ENCODE data around the gene SEC31B.

The SEC31B gene, protein sequence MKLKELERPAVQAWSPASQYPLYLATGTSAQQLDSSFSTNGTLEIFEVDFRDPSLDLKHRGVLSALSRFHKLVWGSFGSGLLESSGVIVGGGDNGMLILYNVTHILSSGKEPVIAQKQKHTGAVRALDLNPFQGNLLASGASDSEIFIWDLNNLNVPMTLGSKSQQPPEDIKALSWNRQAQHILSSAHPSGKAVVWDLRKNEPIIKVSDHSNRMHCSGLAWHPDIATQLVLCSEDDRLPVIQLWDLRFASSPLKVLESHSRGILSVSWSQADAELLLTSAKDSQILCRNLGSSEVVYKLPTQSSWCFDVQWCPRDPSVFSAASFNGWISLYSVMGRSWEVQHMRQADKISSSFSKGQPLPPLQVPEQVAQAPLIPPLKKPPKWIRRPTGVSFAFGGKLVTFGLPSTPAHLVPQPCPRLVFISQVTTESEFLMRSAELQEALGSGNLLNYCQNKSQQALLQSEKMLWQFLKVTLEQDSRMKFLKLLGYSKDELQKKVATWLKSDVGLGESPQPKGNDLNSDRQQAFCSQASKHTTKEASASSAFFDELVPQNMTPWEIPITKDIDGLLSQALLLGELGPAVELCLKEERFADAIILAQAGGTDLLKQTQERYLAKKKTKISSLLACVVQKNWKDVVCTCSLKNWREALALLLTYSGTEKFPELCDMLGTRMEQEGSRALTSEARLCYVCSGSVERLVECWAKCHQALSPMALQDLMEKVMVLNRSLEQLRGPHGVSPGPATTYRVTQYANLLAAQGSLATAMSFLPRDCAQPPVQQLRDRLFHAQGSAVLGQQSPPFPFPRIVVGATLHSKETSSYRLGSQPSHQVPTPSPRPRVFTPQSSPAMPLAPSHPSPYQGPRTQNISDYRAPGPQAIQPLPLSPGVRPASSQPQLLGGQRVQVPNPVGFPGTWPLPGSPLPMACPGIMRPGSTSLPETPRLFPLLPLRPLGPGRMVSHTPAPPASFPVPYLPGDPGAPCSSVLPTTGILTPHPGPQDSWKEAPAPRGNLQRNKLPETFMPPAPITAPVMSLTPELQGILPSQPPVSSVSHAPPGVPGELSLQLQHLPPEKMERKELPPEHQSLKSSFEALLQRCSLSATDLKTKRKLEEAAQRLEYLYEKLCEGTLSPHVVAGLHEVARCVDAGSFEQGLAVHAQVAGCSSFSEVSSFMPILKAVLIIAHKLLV

DNA sequence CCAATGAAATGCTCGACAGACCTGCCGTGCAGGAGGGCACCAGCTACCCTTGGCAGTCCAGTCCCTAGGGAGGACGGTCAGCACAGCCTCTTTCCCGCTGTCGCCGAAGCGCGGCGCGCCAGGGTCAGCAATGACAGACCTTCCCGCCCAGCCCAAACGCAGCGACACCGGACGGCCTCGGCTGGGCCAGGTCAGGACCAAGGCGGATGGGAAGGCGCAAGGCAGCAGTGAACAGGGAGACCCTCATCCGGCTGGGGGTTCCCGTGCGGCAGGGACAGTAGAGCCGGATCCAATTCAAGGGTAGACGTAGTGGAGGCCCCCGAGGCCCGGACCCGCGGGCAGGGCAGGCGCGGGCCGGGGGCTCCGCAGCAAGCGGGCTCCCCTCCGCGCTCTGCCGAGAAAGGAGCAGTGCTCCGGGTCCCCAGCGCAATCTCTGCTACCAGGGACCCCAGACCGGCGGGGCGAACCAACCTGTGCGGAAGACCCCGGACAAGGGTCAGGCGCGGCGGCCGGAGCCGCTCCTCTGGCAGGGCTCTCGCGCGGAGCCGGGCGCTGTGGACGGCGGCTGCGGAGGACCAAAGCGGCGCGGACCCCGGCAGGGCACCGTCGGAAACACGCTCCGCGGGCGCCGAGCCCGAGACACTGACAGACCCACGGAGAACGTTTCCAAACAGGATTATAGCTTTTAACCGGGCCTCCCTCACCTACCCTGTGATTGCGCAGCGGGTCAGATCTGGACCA lies at the start of gene SEC31B:
Gene SEC31B, minus strand, starts transcription at position 551 of the 741 bp plus-strand sequence. CDS start 2,909 bp downstream, outside the sequence.
- Histone ChIP-seq H3K9ac (ENCODE audit: low read depth, low read length) (no peak within 1 kb of the TSS), H3K9me3 (ENCODE audit: control insufficient read depth, insufficient read depth, low read length) (no peaks in the 10 kb centered on the region), H3K27ac (ENCODE audit: low read depth, low read length) (no peak within 1 kb of the TSS), H3K36me3 (ENCODE audit: control insufficient read depth, insufficient read depth, low read length) (peaks cover 19% of the 10 kb centered on the region), H3K4me3 (ENCODE audit: low read depth, low read length) (peak within 1 kb of the TSS; percentile 67), H3K27me3 (ENCODE audit: control insufficient read depth, insufficient read depth, low read length) (peaks cover 34% of the 10 kb centered on the region), H3K4me1 (ENCODE audit: control insufficient read depth, insufficient read depth, low read length) (peaks cover 3% of the 10 kb centered on the region; the same call in 1 of the 2 replicates)

DNA sequence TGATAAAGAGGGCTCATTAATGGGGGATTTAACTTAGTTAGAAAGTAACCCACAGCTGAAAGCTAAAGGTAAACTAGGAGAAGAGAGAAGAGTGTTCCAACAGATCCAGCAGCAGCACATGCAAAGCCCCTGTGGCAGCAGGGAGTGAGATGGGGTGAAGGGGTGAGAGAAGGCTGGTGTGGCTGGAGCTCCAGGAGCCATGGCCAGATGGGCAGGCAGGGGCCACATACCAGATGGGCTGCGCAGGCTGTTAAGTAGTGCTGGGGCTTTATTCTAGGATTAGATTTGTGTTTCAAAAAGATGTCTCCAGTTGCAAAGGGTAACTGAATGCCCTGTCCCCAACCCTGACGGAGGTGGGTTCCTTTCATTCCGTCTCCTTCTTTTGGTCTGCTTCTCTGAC lies 49.3 kb upstream of the SEC31B start:
- 0 out of 2 replicates have a peak, but pooled peaks cover 6% of the 10 kb centered on the region for H3K4me1 ChIP-seq (ENCODE audit: control insufficient read depth, insufficient read depth, low read length)
- H3K27ac ChIP-seq (ENCODE audit: low read depth, low read length): no peak overlapping the region
- peaks cover 29% of the 10 kb centered on the region for H3K27me3 ChIP-seq (ENCODE audit: control insufficient read depth, insufficient read depth, low read length)
- H3K4me3 ChIP-seq (ENCODE audit: low read depth, low read length): no peak overlapping the region
- no peak overlapping the region for H3K9ac ChIP-seq (ENCODE audit: low read depth, low read length)
- H3K9me3 ChIP-seq (ENCODE audit: control insufficient read depth, insufficient read depth, low read length): no peaks in the 10 kb centered on the region
- H3K36me3 ChIP-seq (ENCODE audit: control insufficient read depth, insufficient read depth, low read length): no peaks in the 10 kb centered on the region

DNA sequence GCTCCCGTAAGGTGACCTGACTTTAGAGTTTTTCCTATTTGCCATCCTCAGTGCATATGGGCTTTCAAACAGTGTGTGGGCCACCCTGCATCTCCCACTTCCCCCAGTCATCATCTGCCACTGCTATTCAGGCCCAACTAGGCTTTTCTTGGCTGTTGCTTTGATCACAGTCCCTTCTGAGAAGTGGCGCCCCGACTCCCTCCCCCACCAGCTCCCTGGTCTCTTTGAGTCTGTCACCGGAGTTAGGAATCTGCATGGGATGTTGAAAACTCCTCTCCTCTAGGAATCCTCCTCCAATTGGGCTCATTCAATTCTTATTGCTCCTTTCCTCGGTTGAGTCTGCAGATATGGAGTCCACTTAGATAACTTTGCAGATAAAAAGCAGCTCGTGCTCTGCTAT lies 48.2 kb upstream of the SEC31B start:
- Histone ChIP-seq H3K27me3 (ENCODE audit: control insufficient read depth, insufficient read depth, low read length) (peaks cover 37% of the 10 kb centered on the region), H3K36me3 (ENCODE audit: control insufficient read depth, insufficient read depth, low read length) (no peaks in the 10 kb centered on the region)

DNA sequence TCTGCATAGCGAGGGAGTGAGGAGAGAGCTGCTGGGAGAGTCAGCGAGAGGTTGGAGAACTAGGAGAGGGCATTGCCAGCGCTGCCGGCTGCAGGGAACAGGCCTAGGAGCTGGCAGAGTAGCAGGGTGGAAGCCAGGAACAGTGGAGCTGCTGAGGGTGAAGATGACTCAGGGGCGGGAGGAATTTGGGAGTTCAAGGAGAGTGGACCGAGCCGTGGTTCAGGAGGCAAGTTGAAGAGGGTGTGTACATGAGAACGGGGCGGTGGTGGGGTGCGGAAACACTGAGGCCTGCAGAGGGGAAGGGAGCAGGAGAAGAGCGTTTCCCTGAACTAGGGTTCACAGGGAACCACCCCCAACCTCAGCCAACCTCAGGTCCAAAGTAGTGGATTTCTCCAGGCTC lies 47.6 kb upstream of the SEC31B start:
- no peak overlapping the region for H3K27ac ChIP-seq (ENCODE audit: low read depth, low read length)
- H3K9me3 ChIP-seq (ENCODE audit: control insufficient read depth, insufficient read depth, low read length): no peaks in the 10 kb centered on the region
- no peak overlapping the region for H3K9ac ChIP-seq (ENCODE audit: low read depth, low read length)
- H3K27me3 ChIP-seq (ENCODE audit: control insufficient read depth, insufficient read depth, low read length): peaks cover 43% of the 10 kb centered on the region
- H3K36me3 ChIP-seq (ENCODE audit: control insufficient read depth, insufficient read depth, low read length): no peaks in the 10 kb centered on the region
- H3K4me3 ChIP-seq (ENCODE audit: low read depth, low read length): no peak overlapping the region
- H3K4me1 ChIP-seq (ENCODE audit: control insufficient read depth, insufficient read depth, low read length): 0 out of 2 replicates have a peak, but pooled peaks cover 6% of the 10 kb centered on the region

More for the DNA sequence above, 48.2 kb upstream of the SEC31B start:
- no peak overlapping the region for H3K27ac ChIP-seq (ENCODE audit: low read depth, low read length)
- H3K9me3 ChIP-seq (ENCODE audit: control insufficient read depth, insufficient read depth, low read length): no peaks in the 10 kb centered on the region
- H3K4me3 ChIP-seq (ENCODE audit: low read depth, low read length): no peak overlapping the region
- H3K4me1 ChIP-seq (ENCODE audit: control insufficient read depth, insufficient read depth, low read length): 0 out of 2 replicates have a peak, but pooled peaks cover 6% of the 10 kb centered on the region
- H3K9ac ChIP-seq (ENCODE audit: low read depth, low read length): no peak overlapping the region

DNA sequence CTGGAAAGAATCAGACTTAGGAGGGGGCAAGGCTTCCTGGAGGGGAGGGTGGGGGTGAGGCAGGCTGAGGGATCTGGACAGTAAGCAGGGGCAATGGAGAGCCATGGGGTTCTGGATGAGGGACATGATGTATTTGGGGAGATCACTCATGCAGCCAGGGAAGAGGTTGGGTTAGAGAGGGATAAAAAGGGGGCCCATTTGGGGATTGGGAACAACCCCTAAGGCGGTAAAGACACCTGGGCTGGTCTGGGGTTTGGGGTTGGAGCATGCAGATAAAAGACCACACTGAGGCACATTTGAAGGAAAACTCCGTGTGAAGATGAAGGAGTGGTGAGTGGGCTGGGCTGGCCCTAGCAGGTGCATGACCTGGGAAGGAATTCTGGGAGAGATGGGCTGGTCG lies 46.9 kb upstream of the SEC31B start:
- Histone ChIP-seq H3K9me3 (ENCODE audit: control insufficient read depth, insufficient read depth, low read length) (no peaks in the 10 kb centered on the region), H3K4me1 (ENCODE audit: control insufficient read depth, insufficient read depth, low read length) (0 out of 2 replicates have a peak, but pooled peaks cover 6% of the 10 kb centered on the region), H3K4me3 (ENCODE audit: low read depth, low read length) (no peak overlapping the region), H3K9ac (ENCODE audit: low read depth, low read length) (no peak overlapping the region), H3K27ac (ENCODE audit: low read depth, low read length) (no peak overlapping the region), H3K27me3 (ENCODE audit: control insufficient read depth, insufficient read depth, low read length) (peaks cover 48% of the 10 kb centered on the region), H3K36me3 (ENCODE audit: control insufficient read depth, insufficient read depth, low read length) (no peaks in the 10 kb centered on the region)

DNA sequence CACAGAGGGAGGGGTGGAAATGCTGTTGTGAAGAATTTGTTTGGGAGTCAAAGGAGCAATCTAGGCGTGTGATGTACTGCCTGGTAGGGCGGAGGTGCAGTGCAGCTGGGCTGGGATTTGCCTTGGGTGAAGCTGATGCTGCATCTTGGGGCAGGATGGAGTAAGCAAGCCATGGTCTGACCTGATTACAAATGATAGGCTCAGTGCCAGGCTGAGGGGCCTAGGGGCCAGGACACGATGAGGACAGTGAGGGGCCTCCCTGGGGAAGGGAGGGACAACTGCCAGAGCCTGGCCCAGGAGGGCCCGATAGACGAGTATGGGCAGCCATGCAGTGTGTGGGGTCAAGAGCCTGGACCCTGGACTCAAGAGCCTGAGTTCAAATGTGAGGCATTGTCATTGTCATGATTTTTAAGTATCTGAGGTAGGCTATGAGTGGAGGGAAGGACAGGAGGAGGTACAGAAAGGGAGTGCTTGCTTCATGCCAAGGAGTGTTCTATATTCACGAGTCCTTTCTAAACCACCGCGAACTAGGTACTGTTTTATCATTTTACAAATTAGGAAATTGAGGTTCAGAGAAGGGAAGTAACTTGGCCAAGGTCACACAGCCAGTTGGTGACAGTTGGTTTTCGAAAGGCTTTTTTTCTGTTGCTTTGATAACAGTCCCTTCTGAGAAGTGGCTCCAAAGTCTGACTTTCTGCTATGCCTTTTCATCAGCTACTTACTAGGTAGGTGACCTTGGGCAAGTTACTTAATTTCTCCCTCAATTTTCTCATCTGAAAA lies 45.7 kb upstream of the SEC31B start:
- Histone ChIP-seq H3K9me3 (ENCODE audit: control insufficient read depth, insufficient read depth, low read length) (no peaks in the 10 kb centered on the region), H3K36me3 (ENCODE audit: control insufficient read depth, insufficient read depth, low read length) (no peaks in the 10 kb centered on the region), H3K27me3 (ENCODE audit: control insufficient read depth, insufficient read depth, low read length) (peaks cover 48% of the 10 kb centered on the region), H3K4me1 (ENCODE audit: control insufficient read depth, insufficient read depth, low read length) (0 out of 2 replicates have a peak, but pooled peaks cover 5% of the 10 kb centered on the region), H3K4me3 (ENCODE audit: low read depth, low read length) (no peak overlapping the region), H3K27ac (ENCODE audit: low read depth, low read length) (no peak overlapping the region), H3K9ac (ENCODE audit: low read depth, low read length) (no peak overlapping the region)

DNA sequence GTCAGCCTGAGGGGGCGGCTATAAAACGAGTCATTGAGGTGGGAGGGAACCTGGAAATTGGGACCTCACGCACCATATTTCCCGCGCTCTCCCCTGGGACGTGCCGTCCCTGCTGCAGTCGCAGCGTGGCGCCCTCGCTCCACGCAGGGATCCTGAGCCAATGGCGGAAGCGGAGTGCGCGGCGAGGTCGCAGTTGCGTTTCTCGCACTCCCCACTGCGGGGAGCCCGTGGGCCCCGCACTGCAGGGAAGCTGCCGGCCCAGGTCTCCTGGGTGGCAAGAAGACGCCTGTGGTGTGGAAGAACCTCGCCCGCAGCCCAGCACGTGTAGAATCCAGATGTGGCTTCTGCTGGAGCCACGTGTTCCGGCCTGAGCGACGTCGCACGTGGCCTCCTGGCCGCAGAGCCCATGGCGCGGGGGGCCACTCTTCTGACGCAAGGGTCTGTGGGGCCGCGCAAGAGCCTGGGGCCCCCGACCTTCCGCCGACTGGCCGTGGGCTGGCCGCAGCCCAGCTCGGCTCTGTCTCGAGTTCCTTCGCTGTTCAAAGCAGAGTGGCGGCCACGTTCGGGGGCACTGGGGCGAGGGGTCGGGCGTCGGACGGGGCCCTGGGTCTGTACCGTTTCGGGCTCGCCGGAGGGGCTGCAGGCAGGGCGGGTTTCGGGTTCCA lies 42.5 kb upstream of the SEC31B start:
- Histone ChIP-seq H3K9me3 (ENCODE audit: control insufficient read depth, insufficient read depth, low read length) (no peaks in the 10 kb centered on the region), H3K36me3 (ENCODE audit: control insufficient read depth, insufficient read depth, low read length) (no peaks in the 10 kb centered on the region), H3K27me3 (ENCODE audit: control insufficient read depth, insufficient read depth, low read length) (peaks cover 27% of the 10 kb centered on the region), H3K4me3 (ENCODE audit: low read depth, low read length) (no peak overlapping the region), H3K27ac (ENCODE audit: low read depth, low read length) (no peak overlapping the region), H3K9ac (ENCODE audit: low read depth, low read length) (no peak overlapping the region), H3K4me1 (ENCODE audit: control insufficient read depth, insufficient read depth, low read length) (no peaks in the 10 kb centered on the region)

DNA sequence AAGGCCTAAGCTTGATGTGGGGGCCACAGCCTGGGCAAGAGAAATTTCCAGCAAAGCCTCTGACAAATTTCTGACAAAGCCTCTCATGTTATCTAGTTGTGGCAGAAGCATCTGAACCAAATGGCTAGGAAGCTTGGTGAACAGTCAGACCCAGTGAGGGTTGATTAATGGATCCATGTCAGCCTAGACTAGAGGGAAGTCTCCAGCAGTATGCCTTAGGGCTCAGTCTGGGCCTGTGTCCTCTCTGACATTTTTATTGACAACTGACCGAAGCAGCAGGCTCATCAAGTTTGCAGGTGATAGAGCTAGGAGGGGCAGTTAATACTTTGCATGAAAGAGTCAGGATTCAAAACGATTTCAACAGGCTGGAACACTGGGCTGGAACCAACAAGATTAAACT lies 41.3 kb upstream of the SEC31B start:
- Histone ChIP-seq H3K36me3 (ENCODE audit: control insufficient read depth, insufficient read depth, low read length) (peaks cover 7% of the 10 kb centered on the region; the same call in 1 of the 2 replicates), H3K4me1 (ENCODE audit: control insufficient read depth, insufficient read depth, low read length) (no peaks in the 10 kb centered on the region), H3K4me3 (ENCODE audit: low read depth, low read length) (no peak overlapping the region), H3K27me3 (ENCODE audit: control insufficient read depth, insufficient read depth, low read length) (peaks cover 22% of the 10 kb centered on the region), H3K9ac (ENCODE audit: low read depth, low read length) (no peak overlapping the region), H3K9me3 (ENCODE audit: control insufficient read depth, insufficient read depth, low read length) (no peaks in the 10 kb centered on the region), H3K27ac (ENCODE audit: low read depth, low read length) (no peak overlapping the region)

DNA sequence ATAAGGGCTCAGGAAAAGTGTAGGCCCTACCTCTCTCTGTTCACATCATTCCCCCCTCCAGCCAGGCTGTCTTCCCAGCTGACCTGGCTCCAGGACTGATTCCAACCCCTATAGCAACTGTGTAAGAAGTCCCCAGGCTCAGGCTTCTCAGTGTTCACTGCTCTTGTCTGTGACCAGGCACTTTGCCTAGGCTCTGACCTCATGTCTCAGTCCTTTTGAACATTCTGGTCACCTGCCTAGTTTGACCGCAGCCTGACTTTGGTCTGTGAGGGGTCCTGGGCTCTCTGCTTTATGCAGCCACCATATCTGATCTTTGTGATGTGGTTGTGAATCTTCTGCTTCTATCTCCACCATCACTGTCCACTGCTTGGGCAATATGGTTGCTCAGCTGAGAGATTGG lies 40.6 kb upstream of the SEC31B start:
- H3K4me1 ChIP-seq (ENCODE audit: control insufficient read depth, insufficient read depth, low read length): no peaks in the 10 kb centered on the region
- no peaks in the 10 kb centered on the region for H3K9me3 ChIP-seq (ENCODE audit: control insufficient read depth, insufficient read depth, low read length)
- peaks cover 9% of the 10 kb centered on the region; the same call in 1 of the 2 replicates for H3K36me3 ChIP-seq (ENCODE audit: control insufficient read depth, insufficient read depth, low read length)
- H3K27me3 ChIP-seq (ENCODE audit: control insufficient read depth, insufficient read depth, low read length): peaks cover 22% of the 10 kb centered on the region
- no peak overlapping the region for H3K4me3 ChIP-seq (ENCODE audit: low read depth, low read length)
- no peak overlapping the region for H3K9ac ChIP-seq (ENCODE audit: low read depth, low read length)
- no peak overlapping the region for H3K27ac ChIP-seq (ENCODE audit: low read depth, low read length)

Measured in HUES48 (cell line).